Heart left ventricle (tissue), 13 donors: Measurements from ENCODE around the gene DRD2.

Source experiments
- CTCF ChIP-seq, 12 donors: fragments of 200-600 bp; sonication (generic) in 4 of 12; IDR thresholded peaks; one replicate each; pipeline versions ENCODE4 v1.5.0 to v1.8.0; 2018 to 2022; ENCODE audit warnings: antibody characterized with exemption in 12 of 12, mild to moderate bottlenecking in 5 of 12
- POLR2A ChIP-seq, 2 donors: fragments of 450-650 bp; IDR thresholded peaks; one replicate each; pipeline ENCODE4 v1.6.1; 2017; ENCODE audit warnings: antibody characterized with exemption in 2 of 2, mild to moderate bottlenecking in 2 of 2, moderate library complexity in 2 of 2
- donor health status: ischemic (EF 13 %, LVEDD 7.1; RV severe dilation, severe dysfunction).
- donor health status: DM: no; HTN: yes; CAD: no.
- donor health status: DM: no; HTN: no; CAD: no.
- donor health status: ischemic (EF 25% LVEDD 6.9; RV normal size, moderate dysfunction).
- donor health status: ischemic (EF 25% LVEDD 5.7; RV mildly dilated, moderate dysfunction).
- donor health status: ischemic (EF 35%, LVEDD 5.7; RV mildly dilated, moderate dysfunction).
- donor health status: nonischemic (EF 11% LVEDD 7.7; RV severe dilation, severe dysfunction).
- donor health status: DM: yes; HTN: yes; CAD: no.
- donor health status: PGD.
- donor health status: ischemic (EF 29% LVEDD 5.4; RV normal size, mild dysfunction).
- donor health status: nonischemic (EF 23%, LVEDD 6.1; RV moderate dilation, normal function).

GRCh38 chr11:113462830-113463229 lies 12.4 kb downstream of the DRD2 start:
- TF ChIP-seq CTCF (IDR thresholded peaks at IDR 0.05) (no peak), POLR2A (IDR thresholded peaks at IDR 0.05) (no peak)
